ENCODE results near the gene NDUFS2.

Gene NDUFS2

GRCh38 chr1:161172776-161173376 lies 29.3 kb upstream of the NDUFS2 start:
- TF ChIP-seq ZFX (IDR thresholded peaks at IDR 0.05; ENCODE audit: borderline replicate concordance) (no peak), CTCF (IDR thresholded peaks at IDR 0.05) (no peak)
- H3K27ac ChIP-seq, result peak overlapping the region; percentile 13; the same call in 1 of the 2 replicates

GRCh38 chr1:161173711-161174110 lies 28.5 kb upstream of the NDUFS2 start:
- no peak overlapping the region for H3K27ac ChIP-seq
- TF ChIP-seq CTCF (IDR thresholded peaks at IDR 0.05) (no peak), ZFX (IDR thresholded peaks at IDR 0.05; ENCODE audit: borderline replicate concordance) (no peak)

DNA sequence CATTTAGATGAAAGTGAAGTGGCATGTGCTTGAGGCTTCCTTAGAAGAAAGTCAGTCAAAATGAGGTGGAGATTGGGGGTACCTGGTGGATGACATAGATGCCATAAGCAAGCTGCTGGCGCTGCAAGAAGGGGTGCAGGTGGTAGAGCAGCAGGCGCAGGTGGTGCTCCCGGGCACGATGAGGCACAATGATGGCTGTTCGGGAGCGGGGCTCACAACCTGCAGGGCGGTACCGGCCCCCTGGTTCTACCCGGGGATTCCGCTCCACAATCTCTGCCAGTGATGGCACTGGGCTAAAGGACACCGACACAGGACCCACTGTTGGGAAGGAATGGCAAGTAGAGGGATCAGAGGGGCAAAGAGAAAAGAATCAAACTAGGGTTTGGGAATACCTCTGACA lies 27.3 kb upstream of the NDUFS2 start:
- H3K27ac ChIP-seq, result no peak overlapping the region; the same call in 1 of the 2 replicates
- TF ChIP-seq CTCF (IDR thresholded peaks at IDR 0.05), result no peak
- TF ChIP-seq ZFX (IDR thresholded peaks at IDR 0.05; ENCODE audit: borderline replicate concordance), result no peak

- TF ChIP-seq ZFX (IDR thresholded peaks at IDR 0.05; ENCODE audit: borderline replicate concordance) (no peak), CTCF (IDR thresholded peaks at IDR 0.05) (no peak)
- H3K27ac ChIP-seq, result peak overlapping the region; percentile 63
Measured at GRCh38 chr1:161175771-161176453, 26.3 kb upstream of the NDUFS2 start.

GRCh38 chr1:161176468-161177111 lies 25.6 kb upstream of the NDUFS2 start:
- peak overlapping the region; percentile 63 for H3K27ac ChIP-seq
- TF ChIP-seq ZFX (IDR thresholded peaks at IDR 0.05; ENCODE audit: borderline replicate concordance) (no peak), CTCF (IDR thresholded peaks at IDR 0.05) (no peak)

DNA sequence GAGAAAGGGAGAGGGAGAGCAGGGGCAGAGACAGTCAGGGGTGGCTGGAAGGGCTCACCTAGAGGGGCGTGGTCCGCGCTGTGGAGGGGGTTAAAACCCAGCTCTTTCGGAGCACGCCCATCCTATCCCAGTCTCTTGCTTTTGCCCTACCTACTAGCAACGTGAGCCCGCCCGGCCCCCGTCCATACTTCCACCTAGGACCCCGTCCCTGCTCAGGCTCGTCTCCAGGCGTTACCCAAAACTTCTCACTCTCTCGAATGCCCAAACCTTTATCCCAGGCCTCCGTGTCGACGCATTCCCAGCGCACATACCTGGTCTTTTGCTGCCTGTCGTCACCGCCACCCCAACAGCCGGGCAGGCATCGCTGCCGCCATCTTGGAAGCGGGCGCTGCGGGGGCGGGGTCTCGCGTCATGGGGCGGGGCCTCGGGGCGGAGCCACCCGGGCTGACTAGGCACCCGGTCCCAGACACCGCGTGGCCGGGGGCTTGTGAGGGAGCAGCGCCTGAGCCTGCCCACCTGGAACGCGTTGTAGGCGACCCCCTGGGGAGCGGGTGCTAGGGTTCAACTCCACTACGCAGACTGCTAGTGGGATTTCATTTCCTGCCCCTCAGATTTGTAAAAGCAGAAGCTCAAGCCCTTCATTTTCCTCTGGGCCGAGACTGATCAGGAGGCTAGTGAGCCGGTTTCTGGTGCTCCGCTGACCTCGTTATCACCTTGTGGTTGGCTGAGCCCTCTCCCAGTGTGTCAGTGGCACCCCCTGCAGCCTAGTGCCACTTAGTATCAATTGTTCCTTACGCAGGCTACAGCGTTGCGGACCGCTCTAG lies 24.8 kb upstream of the NDUFS2 start, which contains the start of gene B4GALT3:
Gene B4GALT3, minus strand, starts transcription at position 396 of the 824 bp plus-strand sequence. CDS start 1,447 bp downstream, outside the sequence.
- H3K27ac ChIP-seq, result peak within 1 kb of the TSS; percentile 63
- TF ChIP-seq ZFX (IDR thresholded peaks at IDR 0.05; ENCODE audit: borderline replicate concordance) (no peak), CTCF (IDR thresholded peaks at IDR 0.05) (peak; percentile 21; the same call in 1 of the 2 replicates)
